ENCODE results near the gene UBE3C.

UBE3C gene

DNA sequence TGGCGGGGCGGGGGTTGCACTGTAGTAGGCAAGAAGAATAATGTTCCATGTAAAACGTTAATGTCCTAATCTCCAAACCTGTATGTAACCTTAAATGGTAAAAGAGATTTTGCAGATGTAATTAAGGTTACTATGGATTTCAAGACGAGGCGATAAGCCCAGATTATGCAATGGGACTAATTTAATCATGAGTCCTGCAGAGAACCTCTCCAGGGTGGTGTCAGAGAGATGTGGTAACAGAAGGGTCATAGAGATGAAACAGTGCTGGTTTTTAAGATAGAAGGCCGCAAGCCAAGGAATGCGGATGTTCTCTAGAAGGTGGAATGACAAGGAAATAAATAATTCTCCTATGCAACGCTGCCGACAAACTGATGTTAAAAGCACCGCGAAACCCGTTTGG, 57.1 kb downstream of the UBE3C start:
- no peak overlapping the region for H2BK120ac ChIP-seq (ENCODE audit: low read depth, low read length)

DNA sequence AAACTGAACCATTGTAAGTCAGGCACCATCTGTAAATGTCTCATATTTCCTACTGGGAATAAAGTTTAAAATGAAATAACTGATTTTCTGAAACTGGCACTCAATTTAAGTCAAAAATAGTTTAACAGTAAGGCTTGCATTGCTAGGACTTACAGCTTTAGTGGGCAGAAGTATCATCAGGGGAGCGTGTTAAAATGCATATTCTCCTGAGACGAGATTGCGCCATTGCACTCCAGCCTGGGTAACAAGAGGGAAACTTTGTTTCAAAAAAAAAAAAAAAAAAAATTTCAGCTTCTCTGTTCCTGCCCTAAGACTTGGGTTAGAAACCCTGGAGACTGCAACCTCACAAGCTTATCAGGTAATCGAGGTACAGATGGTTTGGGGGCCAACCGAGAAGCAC, 65.4 kb downstream of the UBE3C start:
- no peak overlapping the region for H4K91ac ChIP-seq (ENCODE audit: low read length)
- H2AFZ ChIP-seq (ENCODE audit: low read depth, low read length) = no peak overlapping the region
- no peak overlapping the region for H2BK120ac ChIP-seq (ENCODE audit: low read depth, low read length)
- H2BK15ac ChIP-seq (ENCODE audit: low read depth, poor library complexity, severe bottlenecking) = no peak overlapping the region
- H4K8ac ChIP-seq (ENCODE audit: low read length) = no peak overlapping the region
- H2BK5ac ChIP-seq (ENCODE audit: low read depth, low read length, poor library complexity, severe bottlenecking) = no peak overlapping the region
- no peak overlapping the region for H3K14ac ChIP-seq (ENCODE audit: low read length in 2 of 2)
- H2BK12ac ChIP-seq (ENCODE audit: low read length in 2 of 2) = no peak overlapping the region
- no peak overlapping the region for H3K18ac ChIP-seq (ENCODE audit: low read depth in 1 of 2, low read length in 2 of 2)
- H3K9ac ChIP-seq (ENCODE audit: low read length) = no peak overlapping the region
- no peaks in the 10 kb centered on the region for H3K27me3 ChIP-seq (ENCODE audit: control insufficient read depth in 1 of 2, insufficient read depth in 1 of 2, low read length in 2 of 2)
- WGBS = 98% methylated on average over 5 of the region's 5 CpGs
- no peak for DNase-seq
- H3K36me3 ChIP-seq (ENCODE audit: control insufficient read depth in 1 of 2, insufficient read depth in 2 of 2, low read depth in 1 of 2, low read length in 2 of 2) = peaks cover 3 to 82% of the 10 kb centered on the region in 2 experiments
- no peak overlapping the region for H3K4ac ChIP-seq (ENCODE audit: low read depth in 1 of 2, low read length in 2 of 2)
- H3K9me3 ChIP-seq (ENCODE audit: control insufficient read depth, low read length) = no peaks in the 10 kb centered on the region
- H3K79me1 ChIP-seq (replicated peaks; ENCODE audit: low read length, poor library complexity, severe bottlenecking) = peaks cover 8% of the 10 kb centered on the region
- H2AK5ac ChIP-seq (ENCODE audit: low read length, severe bottlenecking) = no peak overlapping the region
- H3K4me1 ChIP-seq (ENCODE audit: control insufficient read depth, insufficient read depth, low read depth, low read length) = no peaks in the 10 kb centered on the region
- no peak overlapping the region for H3K23ac ChIP-seq (ENCODE audit: low read length in 2 of 2)
- no peak overlapping the region for H3K4me2 ChIP-seq (ENCODE audit: low read length, poor library complexity, severe bottlenecking)
- H3K4me3 ChIP-seq (ENCODE audit: insufficient read depth in 1 of 2, low read depth in 1 of 2, low read length in 2 of 2) = no peak overlapping the region
- H3K27ac ChIP-seq (ENCODE audit: low read length, poor library complexity, severe bottlenecking) = no peak overlapping the region

More for the DNA sequence above, 57.1 kb downstream of the UBE3C start:
- H2BK12ac ChIP-seq (ENCODE audit: low read length in 2 of 2) = no peak overlapping the region
- H4K8ac ChIP-seq (ENCODE audit: low read length) = no peak overlapping the region
- H3K27me3 ChIP-seq (ENCODE audit: control insufficient read depth in 1 of 2, insufficient read depth in 1 of 2, low read length in 2 of 2) = no peaks in the 10 kb centered on the region
- H3K79me1 ChIP-seq (replicated peaks; ENCODE audit: low read length, poor library complexity, severe bottlenecking) = peaks cover 25% of the 10 kb centered on the region
- DNase-seq = no peak
- no peak overlapping the region for H3K27ac ChIP-seq (ENCODE audit: low read length, poor library complexity, severe bottlenecking)
- no peak overlapping the region for H3K4ac ChIP-seq (ENCODE audit: low read depth in 1 of 2, low read length in 2 of 2)
- no peaks in the 10 kb centered on the region for H3K9me3 ChIP-seq (ENCODE audit: control insufficient read depth, low read length)
- H3K23ac ChIP-seq (ENCODE audit: low read length in 2 of 2) = no peak overlapping the region
- no peak overlapping the region for H4K91ac ChIP-seq (ENCODE audit: low read length)
- no peak overlapping the region for H2BK15ac ChIP-seq (ENCODE audit: low read depth, poor library complexity, severe bottlenecking)
- no peak overlapping the region for H3K9ac ChIP-seq (ENCODE audit: low read length)
- H2AK5ac ChIP-seq (ENCODE audit: low read length, severe bottlenecking) = no peak overlapping the region
- peaks cover 3% of the 10 kb centered on the region for H3K4me1 ChIP-seq (ENCODE audit: control insufficient read depth, insufficient read depth, low read depth, low read length)
- H3K18ac ChIP-seq (ENCODE audit: low read depth in 1 of 2, low read length in 2 of 2) = no peak overlapping the region
- H3K4me2 ChIP-seq (ENCODE audit: low read length, poor library complexity, severe bottlenecking) = no peak overlapping the region
- no peak overlapping the region for H2AFZ ChIP-seq (ENCODE audit: low read depth, low read length)
- no peak overlapping the region for H3K14ac ChIP-seq (ENCODE audit: low read length in 2 of 2)
- 93% methylated on average over 7 of the region's 12 CpGs for WGBS
- H3K4me3 ChIP-seq (ENCODE audit: insufficient read depth in 1 of 2, low read depth in 1 of 2, low read length in 2 of 2) = no peak overlapping the region
- H2BK5ac ChIP-seq (ENCODE audit: low read depth, low read length, poor library complexity, severe bottlenecking) = no peak overlapping the region
- H3K36me3 ChIP-seq (ENCODE audit: control insufficient read depth in 1 of 2, insufficient read depth in 2 of 2, low read depth in 1 of 2, low read length in 2 of 2) = peaks cover 11 to 83% of the 10 kb centered on the region in 2 experiments

DNA sequence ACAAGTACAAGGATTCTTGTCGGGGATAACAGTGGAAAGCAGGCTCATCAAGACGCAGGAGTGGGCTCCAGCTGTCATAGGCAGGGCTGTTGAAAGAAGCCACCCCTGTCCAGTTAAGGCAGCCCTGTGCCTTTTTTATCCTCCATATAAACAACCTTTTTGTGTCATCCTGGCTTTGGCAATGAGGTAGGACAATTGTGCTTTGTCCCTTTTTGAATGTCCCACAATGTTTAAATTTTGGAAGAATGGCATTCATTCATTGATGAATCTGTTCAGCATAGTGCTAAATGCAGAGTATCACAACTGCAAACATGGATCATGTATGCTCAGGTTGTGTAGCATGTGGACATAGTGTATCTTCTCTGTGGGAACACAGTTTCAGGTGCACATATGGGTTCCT, 66.7 kb downstream of the UBE3C start:
- no peak overlapping the region for H2BK12ac ChIP-seq (ENCODE audit: low read length in 2 of 2)
- no peak overlapping the region for H3K9ac ChIP-seq (ENCODE audit: low read length)
- no peak overlapping the region for H3K18ac ChIP-seq (ENCODE audit: low read depth in 1 of 2, low read length in 2 of 2)
- no peak overlapping the region for H2AFZ ChIP-seq (ENCODE audit: low read depth, low read length)
- H3K9me3 ChIP-seq (ENCODE audit: control insufficient read depth, low read length) = no peaks in the 10 kb centered on the region
- no peak overlapping the region for H3K4me3 ChIP-seq (ENCODE audit: insufficient read depth in 1 of 2, low read depth in 1 of 2, low read length in 2 of 2)
- no peak overlapping the region for H3K14ac ChIP-seq (ENCODE audit: low read length in 2 of 2)
- no peak overlapping the region for H2AK5ac ChIP-seq (ENCODE audit: low read length, severe bottlenecking)
- peaks cover 9% of the 10 kb centered on the region for H3K79me1 ChIP-seq (replicated peaks; ENCODE audit: low read length, poor library complexity, severe bottlenecking)
- H3K27ac ChIP-seq (ENCODE audit: low read length, poor library complexity, severe bottlenecking) = no peak overlapping the region
- H3K23ac ChIP-seq (ENCODE audit: low read length in 2 of 2) = no peak overlapping the region
- no peaks in the 10 kb centered on the region for H3K4me1 ChIP-seq (ENCODE audit: control insufficient read depth, insufficient read depth, low read depth, low read length)
- DNase-seq = no peak
- no peak overlapping the region for H3K4ac ChIP-seq (ENCODE audit: low read depth in 1 of 2, low read length in 2 of 2)
- no peak overlapping the region for H3K4me2 ChIP-seq (ENCODE audit: low read length, poor library complexity, severe bottlenecking)
- H4K8ac ChIP-seq (ENCODE audit: low read length) = no peak overlapping the region
- H3K27me3 ChIP-seq (ENCODE audit: control insufficient read depth in 1 of 2, insufficient read depth in 1 of 2, low read length in 2 of 2) = no peaks in the 10 kb centered on the region
- H2BK15ac ChIP-seq (ENCODE audit: low read depth, poor library complexity, severe bottlenecking) = no peak overlapping the region
- peaks cover 5 to 85% of the 10 kb centered on the region in 2 experiments for H3K36me3 ChIP-seq (ENCODE audit: control insufficient read depth in 1 of 2, insufficient read depth in 2 of 2, low read depth in 1 of 2, low read length in 2 of 2)
- no peak overlapping the region for H2BK5ac ChIP-seq (ENCODE audit: low read depth, low read length, poor library complexity, severe bottlenecking)
- no peak overlapping the region for H4K91ac ChIP-seq (ENCODE audit: low read length)
- 100% methylated on average over 1 of the region's 2 CpGs for WGBS
- no peak overlapping the region for H2BK120ac ChIP-seq (ENCODE audit: low read depth, low read length)

DNA sequence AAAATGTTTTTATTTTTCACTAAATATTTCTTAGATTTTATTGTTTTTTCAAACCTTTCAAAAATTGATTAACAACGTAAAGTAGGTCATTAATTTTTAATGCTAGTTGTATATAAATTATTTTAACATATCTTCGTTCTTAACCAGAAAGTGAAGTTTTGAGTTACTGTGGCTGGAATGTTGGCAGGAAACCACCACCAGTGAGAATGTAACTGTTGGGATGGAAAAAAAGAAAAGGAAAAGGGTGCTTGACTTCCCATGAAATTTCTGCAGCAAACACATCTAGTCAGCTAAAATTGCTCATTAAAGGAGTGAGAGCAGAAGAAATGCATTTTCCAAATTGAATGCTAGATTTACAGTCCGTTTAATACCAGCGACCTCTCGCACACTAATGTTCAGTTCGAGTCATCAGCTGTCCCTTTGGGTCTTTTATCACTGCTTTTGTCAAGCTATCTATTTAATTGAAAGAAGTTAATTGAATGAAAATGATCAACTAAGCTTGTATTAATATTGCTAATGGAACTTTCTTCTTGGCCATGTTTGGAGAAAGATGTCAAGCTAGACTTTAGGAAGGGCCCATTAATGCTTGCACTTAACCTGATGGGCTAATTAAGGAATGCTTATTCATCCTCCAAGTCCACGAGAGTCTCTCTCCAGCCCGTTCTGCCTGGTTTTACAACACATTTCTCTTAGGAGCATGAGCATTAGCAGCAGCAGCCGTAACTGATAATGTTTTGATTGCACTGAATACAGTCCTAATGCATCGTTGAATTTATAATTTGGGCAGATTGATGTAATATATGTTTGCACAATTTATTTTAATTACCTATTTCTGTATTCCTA, 70.1 kb downstream of the UBE3C start:
- H3K4me2 ChIP-seq (ENCODE audit: low read length, poor library complexity, severe bottlenecking) = no peak overlapping the region
- WGBS = 88% methylated on average over 7 of the region's 10 CpGs
- H3K27me3 ChIP-seq (ENCODE audit: control insufficient read depth in 1 of 2, insufficient read depth in 1 of 2, low read length in 2 of 2) = no peaks in the 10 kb centered on the region
- peaks cover 5 to 83% of the 10 kb centered on the region in 2 experiments for H3K36me3 ChIP-seq (ENCODE audit: control insufficient read depth in 1 of 2, insufficient read depth in 2 of 2, low read depth in 1 of 2, low read length in 2 of 2)
- H3K4me3 ChIP-seq (ENCODE audit: insufficient read depth in 1 of 2, low read depth in 1 of 2, low read length in 2 of 2) = no peak overlapping the region
- no peak overlapping the region for H3K23ac ChIP-seq (ENCODE audit: low read length in 2 of 2)
- no peak overlapping the region for H3K9ac ChIP-seq (ENCODE audit: low read length)
- H2BK12ac ChIP-seq (ENCODE audit: low read length in 2 of 2) = no peak overlapping the region
- no peak overlapping the region for H2BK120ac ChIP-seq (ENCODE audit: low read depth, low read length)
- H3K79me1 ChIP-seq (replicated peaks; ENCODE audit: low read length, poor library complexity, severe bottlenecking) = peaks cover 13% of the 10 kb centered on the region
- no peak overlapping the region for H4K8ac ChIP-seq (ENCODE audit: low read length)
- no peak overlapping the region for H3K18ac ChIP-seq (ENCODE audit: low read depth in 1 of 2, low read length in 2 of 2)
- no peak for DNase-seq
- H3K27ac ChIP-seq (ENCODE audit: low read length, poor library complexity, severe bottlenecking) = no peak overlapping the region
- peaks cover 1% of the 10 kb centered on the region for H3K4me1 ChIP-seq (ENCODE audit: control insufficient read depth, insufficient read depth, low read depth, low read length)
- no peak overlapping the region for H3K4ac ChIP-seq (ENCODE audit: low read depth in 1 of 2, low read length in 2 of 2)
- no peak overlapping the region for H2BK5ac ChIP-seq (ENCODE audit: low read depth, low read length, poor library complexity, severe bottlenecking)
- no peak overlapping the region for H2AK5ac ChIP-seq (ENCODE audit: low read length, severe bottlenecking)
- no peak overlapping the region for H2AFZ ChIP-seq (ENCODE audit: low read depth, low read length)
- H2BK15ac ChIP-seq (ENCODE audit: low read depth, poor library complexity, severe bottlenecking) = no peak overlapping the region
- no peak overlapping the region for H3K14ac ChIP-seq (ENCODE audit: low read length in 2 of 2)
- no peak overlapping the region for H4K91ac ChIP-seq (ENCODE audit: low read length)
- H3K9me3 ChIP-seq (ENCODE audit: control insufficient read depth, low read length) = no peaks in the 10 kb centered on the region

Measured in mesenchymal stem cell (in vitro differentiated cells and primary cell).